Testis (tissue), 3 donors: ENCODE measurements around the gene ACSS1. TPM values are rescaled to one million over a fixed set of nuclear protein-coding genes. Genes with fewer than 3 reads are reported as not detected.

Source experiments
- DNase-seq: peaks from one replicate; pipeline ENCODE4 v3.0.0-alpha.2; 2019
- H3K27ac ChIP-seq, 2 donors: fragments of 200-600 bp; sonication (generic); one replicate each; pipeline ENCODE4 v1.5.1; 2019
- H3K27me3 ChIP-seq: fragments of 200-600 bp; sonication (generic); one replicate; pipeline ENCODE4 v1.5.1; 2019
- H3K36me3 ChIP-seq: fragments of 200-600 bp; sonication (generic); one replicate; pipeline ENCODE4 v1.5.1; 2017; ENCODE audit warnings: low read depth; ENCODE audit errors: missing control alignments
- H3K4me1 ChIP-seq: fragments of 200-600 bp; sonication (generic); one replicate; pipeline ENCODE4 v1.5.1; 2019
- H3K4me3 ChIP-seq, 2 donors: fragments of 200-600 bp; sonication (generic); one replicate each; pipeline ENCODE4 v1.5.1; 2017 to 2019
- H3K9me3 ChIP-seq: fragments of 200-600 bp; sonication (generic); one replicate; pipeline ENCODE4 v1.5.1; 2017
- CTCF ChIP-seq, 3 experiments: fragments of 450-650 bp in 2 of 3; fragments of 200-600 bp in 1 of 3; sonication (generic) in 1 of 3; IDR thresholded peaks; one replicate each; pipeline ENCODE4 v1.5.1; 2016 to 2019; ENCODE audit warnings: antibody characterized with exemption in 3 of 3, mild to moderate bottlenecking in 2 of 3, moderate library complexity in 1 of 3
- POLR2A ChIP-seq: fragments of 450-650 bp; IDR thresholded peaks from one replicate; pipeline ENCODE4 v1.6.1; 2017; ENCODE audit warnings: antibody characterized with exemption, mild to moderate bottlenecking, moderate library complexity
- WGBS, 2 donors: methylation state at CpG; one replicate each; pipeline ENCODE4 v1.1.5; 2018; 5-methylcytosine and 5-hydroxymethylcytosine counted together
- intact Hi-C: fragments of 100-400 bp; cut with DNase I; formaldehyde crosslinking; loops from one replicate; pipeline ENCODE4 v1.15.1; 2023; ENCODE audit warnings: low total_unique reads
- polyA plus RNA-seq: library from polyadenylated mRNA; stranded (reverse); fragments of 350-450 nt; fragmentation: Illumina TruSeq; extraction: RNeasy Lipid Tissue Mini Kit (QIAGEN cat#74804); gene quantifications from one replicate; pipeline ENCODE4 v1.2.3, GENCODE V29; 2014; ENCODE audit warnings: low read depth, low replicate concordance; ENCODE audit not compliant: insufficient read depth
- total RNA-seq, 2 donors: library from RNA; depleted of rRNA; stranded (reverse); fragments of >200 nt; gene quantifications; one replicate each; pipeline ENCODE4 v1.2.3, GENCODE V29; 2016

Gene ACSS1
- total and polyA plus RNA-seq, 3 donors from 2014 or later = 61.5 to 184 (median 162) TPM

GRCh38 chr20:24987244-24987643, 70.7 kb downstream of the ACSS1 start:
- intact Hi-C loops = no loop called here
- TF ChIP-seq CTCF (IDR thresholded peaks at IDR 0.05) = no peak
- TF ChIP-seq POLR2A = no peak
- Histone ChIP-seq H3K4me1 (peaks cover 40% of the 10 kb centered on the region), H3K36me3 (no peaks in the 10 kb centered on the region), H3K27ac (no peak overlapping the region), H3K27me3 (no peaks in the 10 kb centered on the region), H3K9me3 (no peaks in the 10 kb centered on the region), H3K4me3 (no peak overlapping the region)
- WGBS, 2 donors = 84 to 89% methylated on average over 2 of the region's 2 CpGs
- DNase-seq = no peak

- no peaks in the 10 kb centered on the region for H3K36me3 ChIP-seq
- H3K9me3 ChIP-seq = no peaks in the 10 kb centered on the region
- TF ChIP-seq CTCF (IDR thresholded peaks at IDR 0.05) = no peak
- no peak for TF ChIP-seq POLR2A
- H3K4me1 ChIP-seq = peaks cover 45% of the 10 kb centered on the region
- intact Hi-C loops = no loop called here
- H3K27me3 ChIP-seq = no peaks in the 10 kb centered on the region
- WGBS, 2 donors = 89 to 90% methylated on average over 7 of the region's 7 CpGs
- H3K27ac ChIP-seq = peak overlapping the region; percentile 25 to 46
- DNase-seq = no peak
- H3K4me3 ChIP-seq = no peak overlapping the region
These were observed 71.4 kb downstream of the ACSS1 start for GRCh38 chr20:24986436-24987015.

GRCh38 chr20:24985802-24986201, 72.1 kb downstream of the ACSS1 start:
- peak overlapping the region; percentile 25 to 46 for H3K27ac ChIP-seq
- TF ChIP-seq POLR2A (no peak), CTCF (IDR thresholded peaks at IDR 0.05) (no peak)
- WGBS, 2 donors = 47 to 62% methylated on average over 6 of the region's 6 CpGs
- DNase-seq = no peak
- no peaks in the 10 kb centered on the region for H3K36me3 ChIP-seq
- no peaks in the 10 kb centered on the region for H3K9me3 ChIP-seq
- intact Hi-C loops = no loop called here
- no peaks in the 10 kb centered on the region for H3K27me3 ChIP-seq
- H3K4me1 ChIP-seq = peaks cover 43% of the 10 kb centered on the region
- H3K4me3 ChIP-seq = no peak overlapping the region

- H3K36me3 ChIP-seq = no peaks in the 10 kb centered on the region
- TF ChIP-seq CTCF (IDR thresholded peaks at IDR 0.05) = no peak
- TF ChIP-seq POLR2A = no peak
- no peaks in the 10 kb centered on the region for H3K27me3 ChIP-seq
- DNase-seq = no peak
- no peak overlapping the region for H3K4me3 ChIP-seq
- peaks cover 47% of the 10 kb centered on the region for H3K4me1 ChIP-seq
- intact Hi-C loops = no loop called here
- peak overlapping the region; percentile 24 to 46 for H3K27ac ChIP-seq
- H3K9me3 ChIP-seq = no peaks in the 10 kb centered on the region
- 67 to 75% methylated on average over 3 of the region's 3 CpGs for WGBS, 2 donors
These were observed 72.8 kb downstream of the ACSS1 start for GRCh38 chr20:24984961-24985640.

GRCh38 chr20:24983896-24984295, 74.0 kb downstream of the ACSS1 start:
- no peaks in the 10 kb centered on the region for H3K36me3 ChIP-seq
- 68 to 73% methylated on average over 8 of the region's 8 CpGs for WGBS, 2 donors

More at GRCh38 chr20:24983896-24984295, 74.0 kb downstream of the ACSS1 start:
- TF ChIP-seq POLR2A = no peak
- TF ChIP-seq CTCF (IDR thresholded peaks at IDR 0.05) = no peak
- Histone ChIP-seq H3K4me1 (peaks cover 47% of the 10 kb centered on the region), H3K9me3 (no peaks in the 10 kb centered on the region), H3K4me3 (no peak overlapping the region), H3K27me3 (no peaks in the 10 kb centered on the region), H3K27ac (peak overlapping the region in 1 of 2 donors; percentile 46)
- DNase-seq = peak; percentile 34
- intact Hi-C loops = no loop called here
